ENCODE measurements around the gene MMP17.
"Not testable (repeated sequence)": the region's sequence is repeated elsewhere in the genome, so short reads cannot be mapped to it uniquely, and the experiment has no call there.

Gene MMP17

DNA sequence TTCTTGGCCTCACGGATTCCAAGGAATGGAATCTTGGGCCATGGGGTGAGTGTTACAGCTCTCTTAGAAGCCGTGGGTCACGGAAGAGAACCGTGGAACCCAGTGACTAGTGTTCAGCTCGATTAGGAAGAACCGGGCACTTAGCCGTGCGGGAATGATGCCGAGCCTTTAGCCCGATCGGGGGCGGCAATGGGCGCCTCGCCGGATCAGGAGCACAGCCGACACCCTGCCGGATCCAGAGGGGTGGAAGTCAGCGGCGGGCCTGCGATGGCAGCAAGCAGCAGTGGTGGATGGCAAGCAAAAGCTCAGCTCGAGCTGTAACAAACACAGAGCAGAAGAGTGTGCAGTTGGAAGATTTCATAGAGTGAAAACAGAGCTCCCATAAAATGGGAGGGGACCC is 45.1 kb downstream of the MMP17 start:
- TF ChIP-seq, protein P1, sequence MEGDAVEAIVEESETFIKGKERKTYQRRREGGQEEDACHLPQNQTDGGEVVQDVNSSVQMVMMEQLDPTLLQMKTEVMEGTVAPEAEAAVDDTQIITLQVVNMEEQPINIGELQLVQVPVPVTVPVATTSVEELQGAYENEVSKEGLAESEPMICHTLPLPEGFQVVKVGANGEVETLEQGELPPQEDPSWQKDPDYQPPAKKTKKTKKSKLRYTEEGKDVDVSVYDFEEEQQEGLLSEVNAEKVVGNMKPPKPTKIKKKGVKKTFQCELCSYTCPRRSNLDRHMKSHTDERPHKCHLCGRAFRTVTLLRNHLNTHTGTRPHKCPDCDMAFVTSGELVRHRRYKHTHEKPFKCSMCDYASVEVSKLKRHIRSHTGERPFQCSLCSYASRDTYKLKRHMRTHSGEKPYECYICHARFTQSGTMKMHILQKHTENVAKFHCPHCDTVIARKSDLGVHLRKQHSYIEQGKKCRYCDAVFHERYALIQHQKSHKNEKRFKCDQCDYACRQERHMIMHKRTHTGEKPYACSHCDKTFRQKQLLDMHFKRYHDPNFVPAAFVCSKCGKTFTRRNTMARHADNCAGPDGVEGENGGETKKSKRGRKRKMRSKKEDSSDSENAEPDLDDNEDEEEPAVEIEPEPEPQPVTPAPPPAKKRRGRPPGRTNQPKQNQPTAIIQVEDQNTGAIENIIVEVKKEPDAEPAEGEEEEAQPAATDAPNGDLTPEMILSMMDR (IDR thresholded peaks at IDR 0.05; ENCODE audit: insufficient read depth, low read depth, low read length, missing control alignments): no peak
- no peak overlapping the region for H3K4me3 ChIP-seq (ENCODE audit: low read depth, low read length)
- DNase-seq (ENCODE audit: low read depth): no peak

DNA sequence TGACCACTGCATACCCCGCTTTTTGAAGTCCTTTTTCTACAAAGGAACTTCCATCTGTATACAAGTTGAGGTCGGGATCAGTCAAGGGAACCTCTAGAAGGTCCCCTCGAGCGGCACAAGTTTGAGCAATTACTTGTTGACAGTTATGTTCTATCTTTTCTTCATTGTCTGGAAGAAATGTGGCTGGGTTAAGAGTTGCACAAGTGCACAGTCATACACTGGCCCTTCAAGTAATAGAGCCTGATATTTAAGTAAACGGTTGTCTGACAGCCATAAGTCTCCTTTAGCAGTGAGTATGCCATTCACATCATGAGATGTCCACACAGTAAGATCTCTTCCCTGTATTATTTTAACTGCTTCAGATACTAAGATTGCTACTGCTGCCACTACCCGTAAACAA is 46.8 kb downstream of the MMP17 start:
- H3K4me3 ChIP-seq (ENCODE audit: low read depth, low read length); DNase-seq (ENCODE audit: low read depth): not testable (repeated sequence)

DNA sequence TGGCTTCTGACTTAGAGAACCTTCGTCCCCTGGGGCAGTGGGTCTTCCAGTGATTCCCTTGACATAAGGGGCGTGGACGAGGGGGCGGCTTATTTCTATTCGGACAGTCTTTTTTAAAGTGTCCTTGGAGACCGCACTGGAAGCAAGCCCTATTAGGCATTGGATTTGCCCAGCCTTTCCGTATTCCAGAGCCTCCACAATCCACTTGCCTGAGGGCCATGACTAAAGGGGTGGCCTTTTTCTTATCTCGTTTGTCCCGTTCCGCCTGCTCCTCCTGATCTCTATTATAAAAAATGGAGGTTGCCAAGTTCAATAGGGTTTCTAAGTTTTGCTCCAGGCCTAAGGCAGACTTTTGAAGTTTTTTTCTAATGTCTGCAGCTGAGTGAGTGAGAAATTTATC is 49.0 kb downstream of the MMP17 start:
- not testable (repeated sequence) for H3K4me3 ChIP-seq (ENCODE audit: low read depth, low read length)

DNA sequence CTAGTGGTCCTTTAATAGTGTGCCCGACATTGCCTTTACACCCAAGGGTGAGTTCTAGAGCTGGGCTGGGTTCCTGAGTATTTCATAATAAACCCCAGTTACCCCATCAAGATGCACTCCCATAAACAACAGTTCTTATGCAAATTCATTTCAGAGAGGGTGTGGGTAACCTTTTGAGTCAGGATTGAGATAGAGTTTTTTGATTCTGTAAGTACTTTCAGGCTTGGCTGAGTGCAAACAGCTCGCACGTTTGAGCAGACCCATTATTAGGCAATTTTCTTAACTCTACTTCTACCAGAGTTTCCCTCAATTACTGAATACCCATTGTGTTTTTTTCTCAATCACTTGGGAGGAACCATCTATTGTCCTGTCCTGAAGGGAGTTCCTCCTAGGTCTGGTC is 50.2 kb downstream of the MMP17 start:
- not testable (repeated sequence) for DNase-seq (ENCODE audit: low read depth)

More for the DNA sequence above, 49.0 kb downstream of the MMP17 start:
- DNase-seq (ENCODE audit: low read depth): not testable (repeated sequence)

DNA sequence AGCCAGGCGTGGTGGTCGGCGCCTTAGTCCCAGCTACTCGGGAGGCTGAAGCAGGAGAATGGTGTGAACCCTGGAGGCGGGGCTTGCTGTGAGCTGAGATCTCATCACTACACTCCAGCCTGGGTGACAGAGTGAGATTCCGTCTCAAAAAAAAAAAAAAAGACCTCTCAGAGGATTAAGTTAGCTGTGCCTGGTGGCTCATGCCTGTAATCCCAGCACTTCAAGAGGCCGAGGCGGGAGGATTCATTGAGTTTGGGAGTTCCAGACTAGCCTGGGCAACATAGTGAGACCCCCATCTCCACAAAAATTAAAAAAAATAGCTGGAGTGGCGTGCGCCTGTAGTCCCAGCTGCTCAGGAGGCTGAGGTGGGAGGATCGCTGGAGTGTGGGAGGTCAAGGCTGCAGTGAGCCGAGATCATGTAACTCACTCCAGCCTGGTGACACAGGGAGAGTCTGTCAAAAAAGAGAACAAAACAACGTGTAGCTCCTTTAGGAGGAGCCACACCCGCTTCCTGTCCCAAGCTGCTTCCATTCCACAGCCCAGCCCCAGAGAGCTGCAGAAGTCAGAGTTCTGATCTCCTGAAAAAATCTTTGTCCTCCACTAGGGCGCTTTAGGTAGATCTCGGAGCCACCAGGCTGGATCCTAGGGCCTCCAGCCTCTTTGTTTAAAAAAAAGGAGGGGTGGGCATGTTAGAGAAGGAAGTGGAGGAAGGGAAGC is 54.8 kb downstream of the MMP17 start:
- H3K4me3 ChIP-seq (ENCODE audit: low read depth, low read length): no peak overlapping the region
- TF ChIP-seq, protein P1 (IDR thresholded peaks at IDR 0.05; ENCODE audit: insufficient read depth, low read depth, low read length, missing control alignments): no peak
- no peak for DNase-seq (ENCODE audit: low read depth)

More for the DNA sequence above, 50.2 kb downstream of the MMP17 start:
- not testable (repeated sequence) for H3K4me3 ChIP-seq (ENCODE audit: low read depth, low read length)

DNA sequence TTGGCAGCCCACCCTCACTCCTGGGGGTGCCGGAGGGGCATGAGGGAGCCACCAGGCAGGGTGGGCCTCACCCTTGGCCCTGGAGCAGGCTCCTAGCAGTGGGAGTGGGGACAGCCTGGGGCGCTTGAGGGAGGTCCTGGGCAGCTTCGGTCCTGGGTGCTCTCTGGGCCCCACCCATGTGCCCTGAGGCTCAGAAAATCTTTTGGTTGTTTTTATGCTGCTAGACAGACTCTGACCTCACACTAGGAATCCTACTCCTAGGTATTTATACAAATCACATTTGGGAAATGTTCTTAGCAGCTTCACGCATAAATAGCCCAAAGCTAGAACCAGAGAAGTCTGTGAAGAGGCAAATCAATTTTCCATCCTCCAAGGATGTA is 55.3 kb downstream of the MMP17 start:
- DNase-seq (ENCODE audit: low read depth): no peak
- TF ChIP-seq, protein P1 (IDR thresholded peaks at IDR 0.05; ENCODE audit: insufficient read depth, low read depth, low read length, missing control alignments): no peak
- no peak overlapping the region for H3K4me3 ChIP-seq (ENCODE audit: low read depth, low read length)

DNA sequence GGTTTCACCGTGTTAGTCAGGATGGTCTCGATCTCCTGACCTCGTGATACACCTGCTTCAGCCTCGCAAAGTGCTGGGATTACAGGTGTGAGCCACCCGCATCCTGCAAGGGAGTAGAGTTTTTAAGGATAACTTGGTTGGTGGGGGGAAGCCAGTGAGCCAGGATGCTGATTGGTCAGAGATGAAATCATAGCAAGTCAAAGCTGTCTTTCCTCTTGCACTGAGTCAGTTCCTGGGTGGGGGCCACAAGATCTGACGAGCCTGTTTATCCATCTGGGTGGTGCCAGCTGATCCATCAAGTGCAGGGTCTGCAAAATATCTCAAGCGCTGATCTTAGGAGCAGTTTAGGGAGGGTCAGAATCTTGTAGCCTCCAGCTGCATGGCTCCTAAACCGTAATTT is 56.9 kb downstream of the MMP17 start:
- not testable (repeated sequence) for H3K4me3 ChIP-seq (ENCODE audit: low read depth, low read length)

DNA sequence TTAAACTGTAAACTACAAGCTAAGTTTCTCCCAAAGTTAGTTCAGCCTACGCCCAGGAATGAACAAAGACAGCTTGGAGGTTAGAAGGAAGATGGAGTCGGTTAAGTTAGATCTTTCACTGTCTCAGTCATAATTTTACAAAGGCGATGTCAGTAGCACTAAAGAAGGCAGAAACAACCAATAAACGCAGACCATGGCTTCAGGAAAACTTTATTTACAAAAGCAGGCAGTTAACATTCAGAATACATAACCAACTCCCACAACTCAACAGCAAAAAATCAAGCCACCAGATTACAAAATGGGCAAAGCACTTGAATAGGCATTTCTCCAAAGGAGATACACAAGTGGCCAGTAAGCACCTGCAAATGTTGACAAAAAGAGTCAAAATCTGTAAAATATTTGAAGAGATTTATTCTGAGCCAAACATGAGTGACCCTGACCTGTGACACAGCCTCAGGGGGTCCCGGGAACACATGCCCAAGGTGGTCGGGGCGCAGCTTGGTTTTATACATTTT is 57.4 kb downstream of the MMP17 start:
- no peak overlapping the region for H3K4me3 ChIP-seq (ENCODE audit: low read depth, low read length)
- TF ChIP-seq, protein P1 (IDR thresholded peaks at IDR 0.05; ENCODE audit: insufficient read depth, low read depth, low read length, missing control alignments): no peak
- DNase-seq (ENCODE audit: low read depth): no peak

More for the DNA sequence above, 56.9 kb downstream of the MMP17 start:
- DNase-seq (ENCODE audit: low read depth): not testable (repeated sequence)

DNA sequence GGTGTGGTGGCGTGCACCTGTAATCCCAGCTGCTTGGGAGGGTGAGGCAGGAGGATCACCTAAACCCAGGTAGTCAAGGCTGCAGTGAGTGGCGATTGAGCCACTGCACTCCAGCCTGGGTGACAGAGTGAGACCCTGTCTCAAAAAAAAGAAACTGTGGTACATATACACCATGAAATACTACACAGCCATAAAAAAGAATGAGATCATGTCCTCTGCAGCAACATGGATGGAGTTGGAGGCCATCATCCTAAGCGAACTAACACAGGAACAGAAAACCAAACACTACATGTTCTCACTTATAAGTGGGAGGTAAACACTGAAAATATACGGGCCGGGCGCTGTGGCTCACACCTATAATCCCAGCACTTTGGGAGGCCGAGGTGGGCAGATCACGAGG is 63.5 kb downstream of the MMP17 start:
- H3K4me3 ChIP-seq (ENCODE audit: low read depth, low read length); DNase-seq (ENCODE audit: low read depth): not testable (repeated sequence)
